Adrenal gland (tissue), 12 donors: ENCODE data around the gene RBKS. TPM values are rescaled to one million over a fixed set of nuclear protein-coding genes. Genes with fewer than 3 reads are reported as not detected.

Experiments used
- DNase-seq, 7 donors: peaks; one replicate each; pipeline ENCODE4 v3.0.0-alpha.2; 2019 to 2020
- H3K27ac ChIP-seq, 5 donors: fragments of 200-600 bp; sonication (generic) in 4 of 5; 1 replicate in 3 of 5; 2 replicates in 2 of 5; pipeline versions ENCODE4 v1.5.1 to v1.8.0; 2016 to 2020; ENCODE audit warnings: mild to moderate bottlenecking in 1 of 5
- H3K27me3 ChIP-seq: fragments of 200-600 bp; 2 replicates; pipeline ENCODE4 v1.8.0; 2021
- H3K36me3 ChIP-seq, 2 donors: fragments of 200-600 bp; replicated peaks in 1 of 2; 1 replicate in 1 of 2; 2 replicates in 1 of 2; pipeline versions ENCODE4 v1.5.1 to v1.8.0; 2018 to 2022
- H3K4me1 ChIP-seq, 2 donors: fragments of 200-600 bp; replicated peaks in 1 of 2; 1 replicate in 1 of 2; 2 replicates in 1 of 2; pipeline versions ENCODE4 v1.5.1 to v1.8.0; 2018 to 2021
- H3K4me3 ChIP-seq, 4 donors: fragments of 200-600 bp; sonication (generic) in 3 of 4; one replicate each; pipeline ENCODE4 v1.5.1; 2016 to 2018
- H3K9me3 ChIP-seq, 3 donors: fragments of 200-600 bp; sonication (generic) in 1 of 3; replicated peaks in 1 of 3; 1 replicate in 2 of 3; 2 replicates in 1 of 3; pipeline versions ENCODE4 v1.5.1 to v1.8.0; 2016 to 2021
- POLR2A ChIP-seq, 2 donors: fragments of 450-650 bp; IDR thresholded peaks; one replicate each; pipeline ENCODE4 v1.6.1; 2017; ENCODE audit warnings: antibody characterized with exemption in 2 of 2, mild to moderate bottlenecking in 2 of 2, moderate library complexity in 1 of 2
- WGBS, 4 donors: extraction: QIAGEN DNeasy Blood & Tissue Kit in 2 of 4; methylation state at CpG; one replicate each; pipeline versions ENCODE4 v1.1.5 to v1.1.7; 2013 to 2017; 5-methylcytosine and 5-hydroxymethylcytosine counted together
- intact Hi-C, 2 donors: fragments of 100-400 bp; cut with DNase I; formaldehyde crosslinking; loops; one replicate each; pipeline versions ENCODE4 v1.14.1 to v1.15.0; 2022 to 2023
- polyA plus RNA-seq, 3 donors: library from polyadenylated mRNA; stranded (reverse); fragments of 200-250 nt in 2 of 3; fragments of 350-450 nt in 1 of 3; fragmentation: Illumina TruSeq in 1 of 3; extraction: RNeasy Lipid Tissue Mini Kit (QIAGEN cat#74804) in 1 of 3; gene quantifications; one replicate each; pipeline ENCODE4 v1.2.3, GENCODE V29; 2013 to 2014
- total RNA-seq, 9 donors: library from RNA; depleted of rRNA in 4 of 9; stranded (reverse); fragments of >200 nt in 4 of 9; fragments of 120-200 nt in 1 of 9; fragmentation: NEBNext Ultra II Directional in 1 of 9; extraction: Animal tissue kit (Norgen Biotek cat#: 25700) in 1 of 9; gene quantifications; one replicate each; pipeline versions ENCODE4 v1.1.0 to v1.2.4, GENCODE V29; 2013 to 2023
- TF ChIP-seq, protein P1 (sequence below), 6 experiments: fragments of 450-650 bp in 4 of 6; fragments of 200-600 bp in 2 of 6; sonication (generic) in 1 of 6; IDR thresholded peaks; 1 replicate in 5 of 6; 2 replicates in 1 of 6; pipeline versions ENCODE4 v1.5.1 to v1.8.0; 2016 to 2021; ENCODE audit warnings: antibody characterized with exemption in 6 of 6, mild to moderate bottlenecking in 2 of 6, moderate library complexity in 1 of 6
- donor health status: healthy with polysubstance abuse.
- donor health status: Bipolar disorder and iron deficiency.
- donor health status: DM: yes; HTN: yes; CAD: no.
- donor health status: DM: no; HTN: no; CAD: no.
- donor health status: DM: no; HTN: no; CAD: no.
- donor health status: DM: yes; HTN: yes; CAD: no.

The RBKS gene
- total and polyA plus RNA-seq, 12 donors, result 9.1 to 54.4 (median 20.3) TPM

DNA sequence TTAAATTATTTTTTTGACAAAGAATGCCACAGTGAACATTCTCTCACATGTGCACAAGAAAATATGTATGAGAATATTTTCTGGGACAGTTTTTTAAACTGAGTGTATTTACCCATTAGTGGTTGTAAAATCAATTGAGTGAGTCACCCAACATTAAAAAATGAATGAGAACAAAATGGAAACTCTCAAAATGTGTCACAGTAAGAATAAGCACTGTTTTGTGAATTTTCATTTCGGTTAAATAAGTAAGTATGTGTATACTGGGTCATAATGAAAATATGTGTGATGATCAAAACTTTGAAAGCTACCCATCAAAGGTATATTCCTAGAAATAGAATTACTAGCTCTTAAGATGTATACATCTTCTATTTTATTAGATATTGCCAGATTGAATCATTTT lies 11.9 kb upstream of the RBKS start:
- Histone ChIP-seq H3K9me3 (no peaks in the 10 kb centered on the region), H3K36me3 (peaks cover 0 to 5% of the 10 kb centered on the region in 2 donors), H3K4me1 (peaks cover 22 to 76% of the 10 kb centered on the region in 2 donors), H3K4me3 (no peak overlapping the region), H3K27ac (peak overlapping the region in 2 of 5 donors; percentile 39 to 51), H3K27me3 (no peaks in the 10 kb centered on the region)
- no peak for DNase-seq
- 93 to 98% (median 95%) methylated on average over 1 of the region's 1 CpG for WGBS, 4 donors
- TF ChIP-seq POLR2A (IDR thresholded peaks at IDR 0.05), result no peak
- TF ChIP-seq, protein P1, sequence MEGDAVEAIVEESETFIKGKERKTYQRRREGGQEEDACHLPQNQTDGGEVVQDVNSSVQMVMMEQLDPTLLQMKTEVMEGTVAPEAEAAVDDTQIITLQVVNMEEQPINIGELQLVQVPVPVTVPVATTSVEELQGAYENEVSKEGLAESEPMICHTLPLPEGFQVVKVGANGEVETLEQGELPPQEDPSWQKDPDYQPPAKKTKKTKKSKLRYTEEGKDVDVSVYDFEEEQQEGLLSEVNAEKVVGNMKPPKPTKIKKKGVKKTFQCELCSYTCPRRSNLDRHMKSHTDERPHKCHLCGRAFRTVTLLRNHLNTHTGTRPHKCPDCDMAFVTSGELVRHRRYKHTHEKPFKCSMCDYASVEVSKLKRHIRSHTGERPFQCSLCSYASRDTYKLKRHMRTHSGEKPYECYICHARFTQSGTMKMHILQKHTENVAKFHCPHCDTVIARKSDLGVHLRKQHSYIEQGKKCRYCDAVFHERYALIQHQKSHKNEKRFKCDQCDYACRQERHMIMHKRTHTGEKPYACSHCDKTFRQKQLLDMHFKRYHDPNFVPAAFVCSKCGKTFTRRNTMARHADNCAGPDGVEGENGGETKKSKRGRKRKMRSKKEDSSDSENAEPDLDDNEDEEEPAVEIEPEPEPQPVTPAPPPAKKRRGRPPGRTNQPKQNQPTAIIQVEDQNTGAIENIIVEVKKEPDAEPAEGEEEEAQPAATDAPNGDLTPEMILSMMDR (IDR thresholded peaks at IDR 0.05), result no peak
- intact Hi-C loops, result no loop called here

- intact Hi-C loops, result no loop called here
- peaks cover 15 to 70% of the 10 kb centered on the region in 2 donors for H3K4me1 ChIP-seq
- no peak overlapping the region for H3K4me3 ChIP-seq
- H3K9me3 ChIP-seq, result no peaks in the 10 kb centered on the region
- 29 to 55% (median 40%) methylated on average over 1 of the region's 1 CpG for WGBS, 4 donors
- peaks cover 0 to 13% of the 10 kb centered on the region in 2 donors for H3K36me3 ChIP-seq
- TF ChIP-seq, protein P1 (IDR thresholded peaks at IDR 0.05), result no peak
- no peak for TF ChIP-seq POLR2A (IDR thresholded peaks at IDR 0.05)
- peak overlapping the region in 4 of 5 donors; percentile 10 to 51 (median 40) for H3K27ac ChIP-seq
- H3K27me3 ChIP-seq, result no peaks in the 10 kb centered on the region
- DNase-seq, result peak in 5 of 7 donors; percentile 41 to 71 (median 49)
These were observed 11.0 kb upstream of the RBKS start for GRCh38 chr2:27901234-27901633.

GRCh38 chr2:27897717-27898116 lies 7.5 kb upstream of the RBKS start:
- Histone ChIP-seq H3K4me3 (no peak overlapping the region), H3K27ac (peak overlapping the region in 2 of 5 donors; percentile 26 to 35), H3K27me3 (no peaks in the 10 kb centered on the region), H3K4me1 (peaks cover 6 to 65% of the 10 kb centered on the region in 2 donors), H3K36me3 (peaks cover 0 to 14% of the 10 kb centered on the region in 2 donors), H3K9me3 (no peaks in the 10 kb centered on the region)
- TF ChIP-seq POLR2A (IDR thresholded peaks at IDR 0.05), result no peak
- TF ChIP-seq, protein P1 (IDR thresholded peaks at IDR 0.05), result no peak
- DNase-seq, result no peak
- intact Hi-C loops, result loop anchor here in 1 of 2 donors (10.0 kb wide), 1 partner anchor 507 kb away; no protein-coding TSS in a partner anchor

GRCh38 chr2:27893006-27893405 lies 2.8 kb upstream of the RBKS start:
- Histone ChIP-seq H3K27me3 (no peaks in the 10 kb centered on the region), H3K4me3 (no peak overlapping the region), H3K4me1 (peaks cover 21 to 68% of the 10 kb centered on the region in 2 donors), H3K9me3 (no peaks in the 10 kb centered on the region), H3K27ac (peak overlapping the region; percentile 35 to 100 (median 98)), H3K36me3 (peaks cover 0 to 9% of the 10 kb centered on the region in 2 donors)
- 50 to 60% (median 59%) methylated on average over 3 of the region's 3 CpGs for WGBS, 4 donors
- intact Hi-C loops, result loop anchor here in 1 of 2 donors (10.0 kb wide), 1 partner anchor 512 kb away; no protein-coding TSS in a partner anchor
- TF ChIP-seq, protein P1 (IDR thresholded peaks at IDR 0.05), result no peak
- no peak for TF ChIP-seq POLR2A (IDR thresholded peaks at IDR 0.05)
- DNase-seq, result no peak
